HEK293T (cell line): ENCODE data around the gene SNX21.

Experiments
- CTCF ChIA-PET: fragments of 350-600 bp; formaldehyde crosslinking; extraction: SDS; loops from one replicate; lab custom pipeline; 2021; ENCODE audit warnings: antibody characterized with exemption, inconsistent platforms; lab: Yijun Ruan, JAX
- POLR2A ChIA-PET: fragments of 350-600 bp; formaldehyde crosslinking; extraction: SDS; loops from one replicate; lab custom pipeline; 2020; ENCODE audit warnings: antibody characterized with exemption, inconsistent platforms; lab: Yijun Ruan, JAX
- DNase-seq: peaks from one replicate; pipeline ENCODE4 v3.0.0; 2012; ENCODE audit warnings: mixed read lengths; ENCODE audit errors: extremely low spot score
- ARNT ChIP-seq: fragments of 450-650 bp; IDR thresholded peaks from 2 replicates; pipeline ENCODE4 v1.6.1; 2017; ENCODE audit warnings: mild to moderate bottlenecking
- BHLHE40 ChIP-seq: fragments of 450-650 bp; IDR thresholded peaks from 2 replicates; pipeline ENCODE4 v1.6.1; 2016; ENCODE audit warnings: mild to moderate bottlenecking, moderate library complexity, borderline replicate concordance
- CTBP1 ChIP-seq: fragments of 450-650 bp; IDR thresholded peaks from 2 replicates; pipeline ENCODE4 v1.6.1; 2016; ENCODE audit warnings: borderline replicate concordance
- ELF4 ChIP-seq: fragments of 450-650 bp; IDR thresholded peaks from 2 replicates; pipeline ENCODE4 v1.6.1; 2017; ENCODE audit warnings: antibody characterized with exemption
- FOXA1 ChIP-seq: fragments of 450-650 bp; IDR thresholded peaks from 2 replicates; pipeline ENCODE4 v1.6.1; 2016; ENCODE audit warnings: mild to moderate bottlenecking
- FOXK2 ChIP-seq: fragments of 450-650 bp; IDR thresholded peaks from 2 replicates; pipeline ENCODE4 v1.6.1; 2016; ENCODE audit warnings: mild to moderate bottlenecking
- FOXM1 ChIP-seq: fragments of 450-650 bp; IDR thresholded peaks from 2 replicates; pipeline ENCODE4 v1.6.1; 2017; ENCODE audit warnings: mild to moderate bottlenecking, borderline replicate concordance
- HDGF ChIP-seq: fragments of 450-650 bp; IDR thresholded peaks from 2 replicates; pipeline ENCODE4 v1.6.1; 2017; ENCODE audit warnings: antibody characterized with exemption, borderline replicate concordance
- L3MBTL2 ChIP-seq: fragments of 450-650 bp; conservative IDR thresholded peaks from 2 replicates; pipeline ENCODE4 v1.6.1; 2016; ENCODE audit warnings: mild to moderate bottlenecking
- LEF1 ChIP-seq: fragments of 450-650 bp; IDR thresholded peaks from 2 replicates; pipeline ENCODE4 v1.6.1; 2017; ENCODE audit warnings: mild to moderate bottlenecking, borderline replicate concordance
- NFRKB ChIP-seq: fragments of 450-650 bp; IDR thresholded peaks from 2 replicates; pipeline ENCODE4 v1.6.1; 2016; ENCODE audit warnings: mild to moderate bottlenecking, moderate library complexity
- PKNOX1 ChIP-seq: fragments of 450-650 bp; IDR thresholded peaks from 2 replicates; pipeline ENCODE4 v1.6.1; 2016
- SP1 ChIP-seq: fragments of 450-650 bp; IDR thresholded peaks from 2 replicates; pipeline ENCODE4 v1.6.1; 2017
- SUZ12 ChIP-seq: fragments of 450-650 bp; IDR thresholded peaks from 2 replicates; pipeline ENCODE4 v1.6.1; 2016; ENCODE audit warnings: mild to moderate bottlenecking
- TARDBP ChIP-seq: fragments of 450-650 bp; IDR thresholded peaks from 2 replicates; pipeline ENCODE4 v1.6.1; 2016
- ZNF384 ChIP-seq: fragments of 450-650 bp; IDR thresholded peaks from 2 replicates; pipeline ENCODE4 v1.6.1; 2016

SNX21 gene

GRCh38 chr20:45843506-45843905, 9.9 kb downstream of the SNX21 start:
- no peak for TF ChIP-seq SUZ12
- TF ChIP-seq BHLHE40: no peak
- no peak for TF ChIP-seq L3MBTL2
- no peak for TF ChIP-seq ZNF384
- TF ChIP-seq TARDBP: no peak
- no peak for TF ChIP-seq ARNT
- TF ChIP-seq FOXA1: no peak
- no peak for TF ChIP-seq FOXM1
- no peak for TF ChIP-seq CTBP1
- no peak for TF ChIP-seq HDGF
- no peak for TF ChIP-seq FOXK2
- TF ChIP-seq SP1: no peak
- no peak for TF ChIP-seq NFRKB
- TF ChIP-seq PKNOX1: no peak
- no peak for TF ChIP-seq LEF1
- no peak for TF ChIP-seq ELF4
- DNase-seq: no peak
- POLR2A ChIA-PET: interaction anchor here (2.7 kb wide), 1 partner anchor 9 kb away, joined by 9 read pairs; the partner anchor contains the start of gene SNX21
- CTCF ChIA-PET: no interaction called here

DNA sequence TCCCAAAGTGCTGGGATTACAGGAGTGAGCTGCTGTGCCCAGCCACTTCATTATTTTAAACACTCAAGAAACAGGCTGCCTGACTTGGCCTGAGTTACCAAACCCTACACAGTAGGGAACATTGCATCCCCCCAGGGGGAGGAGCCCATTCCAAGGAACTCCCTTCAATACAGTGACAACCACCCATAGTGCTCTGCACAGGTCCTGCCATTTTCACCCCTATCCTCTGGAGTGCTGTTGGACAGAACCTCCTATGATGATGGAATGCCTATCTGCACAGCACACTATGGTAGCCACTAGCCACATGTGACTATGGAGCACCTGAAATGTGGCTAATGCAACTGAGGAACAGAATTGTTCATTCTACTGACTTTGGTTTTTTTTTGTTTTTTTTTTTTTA, 11.9 kb downstream of the SNX21 start:
- no peak for TF ChIP-seq ELF4
- TF ChIP-seq CTBP1: no peak
- no peak for TF ChIP-seq PKNOX1
- TF ChIP-seq LEF1: no peak
- TF ChIP-seq ZNF384: no peak
- TF ChIP-seq BHLHE40: no peak
- TF ChIP-seq SUZ12: no peak
- no peak for TF ChIP-seq FOXK2
- no peak for TF ChIP-seq NFRKB
- no peak for TF ChIP-seq TARDBP
- no peak for TF ChIP-seq FOXM1
- no peak for TF ChIP-seq FOXA1
- TF ChIP-seq SP1: no peak
- no peak for TF ChIP-seq HDGF
- TF ChIP-seq L3MBTL2: no peak
- ChIA-PET POLR2A (interaction anchor here (1.4 to 2.7 kb wide), 2 partner anchors 11 kb away, joined by 5 to 9 read pairs; partner anchors contain the start of genes ACOT8, SNX21 and ZSWIM3), CTCF (no interaction called here)
- no peak for DNase-seq

DNA sequence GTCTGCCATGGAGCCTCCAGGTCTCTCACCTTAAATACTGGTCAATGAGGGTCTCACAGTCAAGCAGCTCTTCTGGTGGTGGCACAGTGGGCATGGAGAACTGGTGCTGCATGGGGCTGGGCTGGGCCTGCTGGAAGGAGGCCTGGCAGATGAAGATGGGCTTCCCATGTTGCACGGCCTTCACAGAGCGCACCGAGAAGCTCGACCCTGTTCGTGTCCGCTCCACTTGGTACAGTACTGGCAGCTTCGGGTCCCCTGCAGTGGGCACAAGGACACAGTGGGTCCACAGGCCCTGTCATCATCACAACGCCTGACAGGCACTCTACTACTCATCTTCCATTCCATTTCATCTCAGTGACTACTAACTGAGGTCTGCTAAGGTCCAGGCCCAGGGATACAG, 14.8 kb downstream of the SNX21 start:
- ChIA-PET POLR2A (no interaction called here), CTCF (no interaction called here)
- no peak for TF ChIP-seq ARNT
- no peak for TF ChIP-seq SUZ12
- TF ChIP-seq ELF4: no peak
- TF ChIP-seq TARDBP: no peak
- no peak for TF ChIP-seq NFRKB
- no peak for TF ChIP-seq ZNF384
- TF ChIP-seq L3MBTL2: no peak
- TF ChIP-seq SP1: no peak
- no peak for TF ChIP-seq FOXM1
- TF ChIP-seq FOXK2: no peak
- TF ChIP-seq LEF1: no peak
- TF ChIP-seq CTBP1: no peak
- no peak for TF ChIP-seq BHLHE40
- no peak for TF ChIP-seq FOXA1
- TF ChIP-seq PKNOX1: no peak
- TF ChIP-seq HDGF: no peak
- DNase-seq: no peak

DNA sequence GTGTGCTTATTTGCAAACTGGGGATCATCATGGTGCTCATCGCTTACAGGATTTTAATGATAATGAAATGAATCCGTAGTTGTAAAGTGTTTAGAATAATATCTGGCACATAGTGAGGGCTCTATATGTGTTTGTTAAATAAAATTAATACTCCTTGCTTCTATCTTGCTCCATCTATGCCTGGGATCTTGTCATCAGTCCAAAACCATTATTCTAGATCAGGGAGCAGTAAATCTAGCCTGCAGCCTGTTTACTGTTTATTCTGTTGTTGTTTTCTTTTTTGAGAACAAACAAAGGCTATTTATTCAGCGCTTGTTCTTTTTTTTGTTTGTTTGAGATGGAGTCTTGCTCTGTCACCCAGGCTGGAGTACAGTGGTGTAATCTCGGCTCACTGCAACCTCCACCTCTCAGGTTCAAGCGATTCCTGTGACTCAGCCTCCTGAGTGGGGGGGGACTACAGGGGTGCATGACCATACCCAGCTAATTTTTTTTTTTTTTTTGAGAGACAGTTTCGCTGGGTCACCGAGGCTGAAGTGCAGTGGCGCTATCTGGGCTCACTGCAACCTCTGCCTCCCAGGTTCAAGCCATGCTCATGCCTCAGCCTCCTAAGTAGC, 15.5 kb downstream of the SNX21 start:
- DNase-seq: no peak
- TF ChIP-seq CTBP1 (no peak), FOXA1 (no peak), LEF1 (no peak), FOXK2 (no peak), NFRKB (no peak), BHLHE40 (no peak), ELF4 (no peak), FOXM1 (no peak), SP1 (no peak), ZNF384 (no peak), ARNT (no peak), PKNOX1 (no peak)
- CTCF ChIA-PET: no interaction called here
- POLR2A ChIA-PET: no interaction called here

DNA sequence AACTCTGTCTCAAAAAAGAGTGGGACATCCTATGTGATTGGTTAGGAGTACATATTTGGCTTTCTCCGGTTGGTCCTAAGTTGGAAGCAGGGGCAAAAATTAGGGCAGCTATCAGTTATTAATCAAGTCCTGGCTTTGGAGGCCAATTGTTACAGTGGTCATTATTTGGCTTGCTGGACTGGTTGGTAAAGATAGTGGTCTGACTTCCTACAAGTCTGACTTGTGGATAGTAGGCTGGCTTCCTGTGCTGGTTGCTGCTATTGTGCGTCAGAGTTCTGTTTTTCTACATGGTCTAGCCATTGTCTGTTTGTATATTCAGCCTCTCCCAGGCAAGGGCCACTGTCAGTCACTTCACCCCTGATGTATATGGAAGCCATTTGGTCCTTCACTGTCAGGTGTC, 16.6 kb downstream of the SNX21 start:
- POLR2A ChIA-PET: no interaction called here
- CTCF ChIA-PET: no interaction called here
- TF ChIP-seq ARNT: no peak
- TF ChIP-seq BHLHE40: no peak
- no peak for TF ChIP-seq PKNOX1
- no peak for TF ChIP-seq LEF1
- no peak for TF ChIP-seq TARDBP
- TF ChIP-seq ZNF384: no peak
- TF ChIP-seq NFRKB: no peak
- DNase-seq: no peak
